GM21360 (cell line): ENCODE data around the gene GNAO1.
"Not testable (repeated sequence)": the region's sequence is repeated elsewhere in the genome, so short reads cannot be mapped to it uniquely, and the experiment has no call there.

Experiments
- ATAC-seq: cut with Tn5 transposase; IDR thresholded peaks from one replicate; pipeline ENCODE4 v1.9.1; 2021; ENCODE audit warnings: mild to moderate bottlenecking, moderate library complexity; ENCODE audit not compliant: unreplicated experiment

The GNAO1 gene

GRCh38 chr16:56379044-56379443 is 187.8 kb downstream of the GNAO1 start:
- ATAC-seq: not testable (repeated sequence)

- not testable (repeated sequence) for ATAC-seq
These were observed 189.6 kb downstream of the GNAO1 start for GRCh38 chr16:56380778-56381485.

- no peak for ATAC-seq
These were observed 191.2 kb downstream of the GNAO1 start for GRCh38 chr16:56382459-56382858.

- ATAC-seq: no peak
These were observed 191.6 kb downstream of the GNAO1 start for GRCh38 chr16:56382901-56383355.

GRCh38 chr16:56384074-56384721 is 192.9 kb downstream of the GNAO1 start:
- no peak for ATAC-seq

- ATAC-seq: no peak
These were observed 196.1 kb downstream of the GNAO1 start for GRCh38 chr16:56387396-56387795.

GRCh38 chr16:56388209-56388608 is 196.9 kb downstream of the GNAO1 start:
- ATAC-seq: no peak

- ATAC-seq: no peak
These were observed 198.3 kb downstream of the GNAO1 start for GRCh38 chr16:56389554-56389953.

- ATAC-seq: not testable (repeated sequence)
These were observed 205.4 kb downstream of the GNAO1 start for GRCh38 chr16:56396724-56397123.

- no peak for ATAC-seq
These were observed 207.8 kb downstream of the GNAO1 start for GRCh38 chr16:56399047-56399446.

GRCh38 chr16:56399486-56399885 is 208.2 kb downstream of the GNAO1 start:
- no peak for ATAC-seq

- ATAC-seq: no peak
These were observed 209.2 kb downstream of the GNAO1 start for GRCh38 chr16:56400458-56400857.

GRCh38 chr16:56401482-56401881 is 210.2 kb downstream of the GNAO1 start:
- ATAC-seq: no peak

- ATAC-seq: no peak
These were observed 214.8 kb downstream of the GNAO1 start for GRCh38 chr16:56405977-56406672.
